GM12872 (cell line): ENCODE data around the gene GDPD4.

ENCODE experiments used
- TF ChIP-seq, protein P1 (sequence below): IDR thresholded peaks from 3 replicates; pipeline ENCODE4 v1.5.1; 2011; ENCODE audit warnings: low read depth, mild to moderate bottlenecking, low read length, moderate library complexity; ENCODE audit not compliant: insufficient read depth

The GDPD4 gene

GRCh38 chr11:77311701-77312100 lies 10.2 kb upstream of the GDPD4 start:
- TF ChIP-seq, protein P1, sequence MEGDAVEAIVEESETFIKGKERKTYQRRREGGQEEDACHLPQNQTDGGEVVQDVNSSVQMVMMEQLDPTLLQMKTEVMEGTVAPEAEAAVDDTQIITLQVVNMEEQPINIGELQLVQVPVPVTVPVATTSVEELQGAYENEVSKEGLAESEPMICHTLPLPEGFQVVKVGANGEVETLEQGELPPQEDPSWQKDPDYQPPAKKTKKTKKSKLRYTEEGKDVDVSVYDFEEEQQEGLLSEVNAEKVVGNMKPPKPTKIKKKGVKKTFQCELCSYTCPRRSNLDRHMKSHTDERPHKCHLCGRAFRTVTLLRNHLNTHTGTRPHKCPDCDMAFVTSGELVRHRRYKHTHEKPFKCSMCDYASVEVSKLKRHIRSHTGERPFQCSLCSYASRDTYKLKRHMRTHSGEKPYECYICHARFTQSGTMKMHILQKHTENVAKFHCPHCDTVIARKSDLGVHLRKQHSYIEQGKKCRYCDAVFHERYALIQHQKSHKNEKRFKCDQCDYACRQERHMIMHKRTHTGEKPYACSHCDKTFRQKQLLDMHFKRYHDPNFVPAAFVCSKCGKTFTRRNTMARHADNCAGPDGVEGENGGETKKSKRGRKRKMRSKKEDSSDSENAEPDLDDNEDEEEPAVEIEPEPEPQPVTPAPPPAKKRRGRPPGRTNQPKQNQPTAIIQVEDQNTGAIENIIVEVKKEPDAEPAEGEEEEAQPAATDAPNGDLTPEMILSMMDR, result no peak

- TF ChIP-seq, protein P1, result no peak
Measured at GRCh38 chr11:77310721-77311120, 9.2 kb upstream of the GDPD4 start.

DNA sequence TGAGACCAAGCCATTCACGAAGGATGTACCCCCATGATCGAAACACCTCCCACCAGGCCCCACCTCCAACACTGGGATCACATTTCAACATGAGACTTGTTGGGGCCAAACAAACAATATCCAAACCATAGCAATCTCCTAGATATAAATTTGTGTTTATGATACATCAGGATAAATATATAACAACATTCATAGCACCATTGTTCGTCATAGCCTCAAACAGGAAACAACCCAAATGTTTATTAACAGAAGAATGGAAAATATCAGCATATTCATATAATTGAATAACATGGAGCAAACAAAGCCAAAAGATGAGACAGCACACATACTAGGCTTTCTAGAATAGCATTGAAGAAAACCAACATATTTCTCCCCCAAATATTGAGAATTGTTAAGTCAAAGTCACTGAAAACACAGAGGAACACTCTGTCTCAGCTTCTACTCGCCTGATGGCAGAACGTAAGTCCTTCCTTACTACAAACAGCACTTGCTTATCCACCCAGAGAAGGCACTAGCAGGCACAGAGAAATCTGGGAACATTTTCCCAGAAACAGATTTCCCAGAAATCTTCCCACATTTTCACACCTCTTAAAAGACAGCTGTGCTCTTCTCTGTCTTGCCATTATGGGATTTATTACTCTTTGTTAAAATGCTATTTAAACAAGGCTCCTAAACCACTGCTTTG lies 8.1 kb upstream of the GDPD4 start:
- TF ChIP-seq, protein P1, result no peak

DNA sequence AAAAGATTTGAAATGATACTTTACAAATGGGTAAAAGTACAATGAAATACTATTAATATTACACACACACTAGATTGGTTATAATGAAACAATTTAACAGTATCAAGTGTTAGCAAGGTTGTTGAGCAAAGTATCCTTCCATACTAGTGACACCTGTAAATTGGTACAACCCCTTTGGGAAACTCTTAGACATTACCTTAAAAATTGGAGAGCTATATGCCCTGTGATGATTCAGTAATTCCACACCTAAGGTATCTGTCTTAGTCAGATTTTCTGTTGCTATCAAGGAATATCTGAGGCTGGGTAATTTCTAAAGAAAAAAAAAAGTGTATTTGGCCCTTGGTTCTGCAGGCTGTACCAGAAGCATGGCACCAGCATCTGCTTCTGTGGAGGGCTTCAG lies 7.4 kb upstream of the GDPD4 start:
- TF ChIP-seq, protein P1, result no peak

DNA sequence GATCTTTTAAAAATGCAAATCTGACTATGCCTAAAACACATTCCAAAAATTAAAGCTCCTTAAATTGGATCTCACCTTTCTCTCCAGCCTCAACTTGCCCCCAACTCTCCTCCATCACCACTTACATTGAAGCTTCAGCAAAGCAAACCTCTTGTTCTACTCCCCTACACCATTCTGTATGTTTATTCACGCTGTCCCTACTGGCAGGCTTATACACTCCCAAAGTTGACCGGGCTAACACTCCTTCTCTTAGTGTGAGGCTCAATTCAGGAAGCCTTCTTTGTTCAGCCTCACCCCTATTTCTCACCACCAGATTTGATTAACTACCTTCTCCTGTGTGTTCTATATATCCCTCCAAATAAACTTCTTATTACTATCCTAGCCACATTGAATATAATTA lies 1.8 kb upstream of the GDPD4 start:
- TF ChIP-seq, protein P1, result no peak

DNA sequence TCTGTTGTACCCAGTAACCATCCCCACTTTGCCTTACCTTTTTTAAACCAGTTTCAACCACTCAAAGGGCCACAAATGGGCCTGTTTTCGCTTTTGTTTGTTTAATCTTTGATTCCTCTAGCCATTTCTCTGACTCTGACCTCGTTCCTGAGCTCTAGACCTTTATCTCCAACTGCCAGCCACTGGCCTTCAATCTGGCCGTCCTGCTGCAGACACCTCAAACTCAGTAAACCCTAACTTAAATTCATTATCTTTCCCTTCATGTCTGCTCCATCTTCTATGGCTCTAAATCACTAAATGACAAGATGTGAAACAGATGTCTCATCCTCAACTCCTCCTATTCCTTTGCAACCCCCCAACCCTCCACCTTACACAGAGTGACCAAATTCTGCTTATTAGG lies 1.3 kb upstream of the GDPD4 start:
- TF ChIP-seq, protein P1, result no peak

GRCh38 chr11:77300695-77301094 lies 791 bp downstream of the GDPD4 start:
- TF ChIP-seq, protein P1, result no peak

DNA sequence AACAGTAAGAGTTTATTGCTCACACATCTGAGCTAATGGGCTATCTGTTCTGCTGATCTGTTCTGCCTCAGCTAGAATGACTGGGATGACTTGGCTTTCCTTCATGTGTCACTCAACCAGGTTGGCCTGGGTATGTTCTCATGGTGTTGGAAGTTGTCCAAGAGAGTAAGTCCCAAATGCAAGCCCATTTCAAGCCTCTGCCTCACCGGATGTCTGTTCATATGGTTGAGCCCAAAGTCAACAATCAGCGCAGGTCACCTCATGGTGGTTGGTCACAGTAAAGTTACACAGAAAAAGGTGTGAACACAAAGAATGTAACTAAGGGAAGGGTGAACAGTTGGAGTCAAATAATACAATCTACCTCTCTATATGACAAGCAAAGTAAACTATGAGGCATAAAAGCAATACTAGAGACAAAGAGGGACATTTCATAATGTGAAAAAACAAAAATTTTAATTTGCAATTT lies 1.9 kb downstream of the GDPD4 start:
- TF ChIP-seq, protein P1, result no peak
